H9 (cell line): Measurements from ENCODE around the gene ACAP3. TPM values are rescaled to one million over a fixed set of nuclear protein-coding genes. Genes with fewer than 3 reads are reported as not detected.
A peak's percentile ranks its signal among the peaks of the same experiment; 100 is the strongest.

Source experiments
- DNase-seq: peaks from one replicate; pipeline ENCODE4 v3.0.0-alpha.2; 2017
- H2AFZ ChIP-seq: one replicate; pipeline ENCODE4 v1.6.1; 2013; ENCODE audit warnings: mild to moderate bottlenecking, low read length, control low read depth, moderate library complexity
- H2AK5ac ChIP-seq: 2 replicates; pipeline ENCODE4 v1.6.1; 2013; ENCODE audit warnings: low read length, control low read depth, mixed read lengths; ENCODE audit not compliant: insufficient read length
- H2BK120ac ChIP-seq: one replicate; pipeline ENCODE4 v1.6.1; 2013; ENCODE audit warnings: low read depth, mild to moderate bottlenecking, low read length, control low read depth, inconsistent platforms; ENCODE audit not compliant: poor library complexity, severe bottlenecking
- H2BK12ac ChIP-seq: 2 replicates; pipeline ENCODE4 v1.6.1; 2013; ENCODE audit warnings: low read length, control low read depth, mixed read lengths, low read depth; ENCODE audit not compliant: insufficient read length
- H2BK15ac ChIP-seq: 2 replicates; pipeline ENCODE4 v1.6.1; 2013; ENCODE audit warnings: low read depth, low read length, control low read depth
- H2BK20ac ChIP-seq: one replicate; pipeline ENCODE4 v1.6.1; 2013; ENCODE audit warnings: low read depth, mild to moderate bottlenecking, low read length, control low read depth, inconsistent platforms; ENCODE audit not compliant: poor library complexity, severe bottlenecking
- H2BK5ac ChIP-seq: 2 replicates; pipeline ENCODE4 v1.6.1; 2013; ENCODE audit warnings: low read length, control low read depth, mixed read lengths; ENCODE audit not compliant: insufficient read length
- H3K14ac ChIP-seq: 2 replicates; pipeline ENCODE4 v1.6.1; 2013; ENCODE audit warnings: low read length, control low read depth; ENCODE audit not compliant: insufficient read depth
- H3K18ac ChIP-seq: 2 replicates; pipeline ENCODE4 v1.6.1; 2013; ENCODE audit warnings: low read depth, mild to moderate bottlenecking, mixed read lengths, low read length, control low read depth; ENCODE audit not compliant: insufficient read length
- H3K23ac ChIP-seq: 2 replicates; pipeline ENCODE4 v1.6.1; 2013; ENCODE audit warnings: low read length, control low read depth, mixed read lengths, low read depth; ENCODE audit not compliant: insufficient read length
- H3K23me2 ChIP-seq: 2 replicates; pipeline ENCODE4 v1.6.1; 2013; ENCODE audit warnings: low read depth, mild to moderate bottlenecking, mixed read lengths, low read length, control low read depth; ENCODE audit not compliant: insufficient read length, poor library complexity, severe bottlenecking
- H3K27ac ChIP-seq: 2 replicates; pipeline ENCODE4 v1.5.1; 2013; ENCODE audit warnings: low read length, control low read depth, mixed read lengths, low read depth; ENCODE audit not compliant: insufficient read length
- H3K27me3 ChIP-seq: 2 replicates; pipeline ENCODE4 v1.6.1; 2013; ENCODE audit warnings: low read length, control low read depth, inconsistent platforms; ENCODE audit not compliant: insufficient read depth
- H3K4ac ChIP-seq: 2 replicates; pipeline ENCODE4 v1.6.1; 2013; ENCODE audit warnings: low read depth, mild to moderate bottlenecking, control low read depth, inconsistent platforms, low read length, moderate library complexity
- H3K4me1 ChIP-seq: 2 replicates; pipeline ENCODE4 v1.6.1; 2013; ENCODE audit warnings: low read length, control low read depth, inconsistent platforms; ENCODE audit not compliant: insufficient read depth
- H3K4me2 ChIP-seq: 2 replicates; pipeline ENCODE4 v1.6.1; 2013; ENCODE audit warnings: low read length, control low read depth, mixed read lengths; ENCODE audit not compliant: insufficient read length, insufficient read depth
- H3K56ac ChIP-seq: 2 replicates; pipeline ENCODE4 v1.6.1; 2013; ENCODE audit warnings: low read depth, mild to moderate bottlenecking, mixed read lengths, low read length, control low read depth; ENCODE audit not compliant: insufficient read length
- H3K79me1 ChIP-seq: 2 replicates; pipeline ENCODE4 v1.6.1; 2013; ENCODE audit warnings: low read depth, mild to moderate bottlenecking, moderate library complexity, low read length, control low read depth, inconsistent platforms; ENCODE audit not compliant: insufficient read depth, poor library complexity, severe bottlenecking
- H3K79me2 ChIP-seq: 2 replicates; pipeline ENCODE4 v1.6.1; 2013; ENCODE audit warnings: low read length, control low read depth, inconsistent platforms; ENCODE audit not compliant: insufficient read depth
- H3K9ac ChIP-seq: 2 replicates; pipeline ENCODE4 v1.6.1; 2013; ENCODE audit warnings: low read length, control low read depth, mixed read lengths; ENCODE audit not compliant: insufficient read length; ENCODE audit errors: extremely low read depth
- H3K9me3 ChIP-seq: one replicate; pipeline ENCODE4 v1.6.1; 2013; ENCODE audit warnings: low read depth, low read length, inconsistent platforms; ENCODE audit not compliant: control insufficient read depth
- H3T11ph ChIP-seq: one replicate; pipeline ENCODE4 v1.6.1; 2013; ENCODE audit warnings: mild to moderate bottlenecking, low read length, control low read depth, inconsistent platforms
- H4K20me1 ChIP-seq: one replicate; pipeline ENCODE4 v1.6.1; 2013; ENCODE audit not compliant: control insufficient read depth, insufficient read length, insufficient read depth
- H4K5ac ChIP-seq: 2 replicates; pipeline ENCODE4 v1.6.1; 2013; ENCODE audit warnings: low read depth, mild to moderate bottlenecking, mixed read lengths, low read length, control low read depth; ENCODE audit not compliant: insufficient read length
- H4K8ac ChIP-seq: replicated peaks from 2 replicates; pipeline ENCODE4 v1.6.1; 2013; ENCODE audit warnings: low read length, control low read depth, mixed read lengths, low read depth; ENCODE audit not compliant: insufficient read length
- H4K91ac ChIP-seq: 2 replicates; pipeline ENCODE4 v1.6.1; 2013; ENCODE audit warnings: low read depth, mild to moderate bottlenecking, moderate library complexity, mixed read lengths, low read length, control low read depth; ENCODE audit not compliant: insufficient read length
- H3K27ac Mint-ChIP-seq, 3 experiments: 2 replicates in 2 of 3; 3 replicates in 1 of 3; pipeline ENCODE4 v1.8.0; 2020 to 2021; ENCODE audit warnings: mixed read lengths in 3 of 3, mild to moderate bottlenecking in 1 of 3, moderate library complexity in 1 of 3
- H3K27me3 Mint-ChIP-seq: 2 replicates; pipeline ENCODE4 v1.8.0; 2021; ENCODE audit warnings: low read depth, mild to moderate bottlenecking, moderate library complexity, mixed read lengths
- H3K36me3 Mint-ChIP-seq, 3 experiments: 2 replicates in 2 of 3; 3 replicates in 1 of 3; pipeline ENCODE4 v1.8.0; 2020 to 2021; ENCODE audit warnings: low read depth in 3 of 3, mixed read lengths in 3 of 3; ENCODE audit not compliant: insufficient read depth in 1 of 3
- H3K4me1 Mint-ChIP-seq, 2 experiments: 2 replicates each; pipeline ENCODE4 v1.8.0; 2020; ENCODE audit warnings: mixed read lengths in 2 of 2
- H3K4me3 Mint-ChIP-seq, 2 experiments: 2 replicates in 1 of 2; 3 replicates in 1 of 2; pipeline ENCODE4 v1.8.0; 2020 to 2021; ENCODE audit warnings: mild to moderate bottlenecking in 2 of 2, mixed read lengths in 2 of 2, moderate library complexity in 1 of 2
- H3K9me3 Mint-ChIP-seq, 2 experiments: 2 replicates in 1 of 2; 3 replicates in 1 of 2; pipeline ENCODE4 v1.8.0; 2020; ENCODE audit warnings: mild to moderate bottlenecking in 2 of 2, mixed read lengths in 2 of 2, moderate library complexity in 1 of 2
- CTCF ChIP-seq: fragments of 200-600 bp; sonication (generic); conservative IDR thresholded peaks from 3 replicates; pipeline ENCODE4 v1.8.0; 2021; ENCODE audit warnings: antibody characterized with exemption, mild to moderate bottlenecking
- WGBS: extraction: QIAGEN DNeasy Blood & Tissue Kit; methylation state at CpG from one replicate; pipeline ENCODE4 v1.1.7; 2013; ENCODE audit warnings: missing lambda C conversion rate, low lambda C conversion rate, mixed read lengths; ENCODE audit not compliant: insufficient read length; ENCODE audit errors: extremely low coverage; 5-methylcytosine and 5-hydroxymethylcytosine counted together
- total RNA-seq: library from RNA; stranded (reverse); gene quantifications from 2 replicates; pipeline ENCODE4 v1.2.1, GENCODE V29; 2021

The ACAP3 gene
- total RNA-seq, 1 experiment from 2014 or later, result 41.4 TPM

GRCh38 chr1:1326075-1326605 is 18.4 kb upstream of the ACAP3 start:
- Histone ChIP-seq H4K91ac (no peak overlapping the region), H3K4ac (no peak overlapping the region), H2AK5ac (no peak overlapping the region), H2BK15ac (no peak overlapping the region), H3K4me2 (no peak overlapping the region), H3K23ac (no peak overlapping the region), H2AFZ (no peak overlapping the region), H4K20me1 (peaks cover 5% of the 10 kb centered on the region), H2BK20ac (no peak overlapping the region), H2BK120ac (no peak overlapping the region), H3K23me2 (peaks cover 8% of the 10 kb centered on the region), H3T11ph (no peak overlapping the region), H4K5ac (no peak overlapping the region), H2BK12ac (no peak overlapping the region), H3K56ac (no peak overlapping the region), H3K9ac (no peak overlapping the region), H3K79me1 (peaks cover 4% of the 10 kb centered on the region), H3K9me3 (no peaks in the 10 kb centered on the region), H3K27me3 (no peaks in the 10 kb centered on the region), H3K4me1 (no peaks in the 10 kb centered on the region), H2BK5ac (no peak overlapping the region), H3K79me2 (peaks cover 15% of the 10 kb centered on the region; the same call in 1 of the 2 replicates), H3K14ac (no peak overlapping the region), H3K18ac (no peak overlapping the region), H4K8ac (no peak overlapping the region), H3K27ac (no peak overlapping the region)
- H3K4me3 Mint-ChIP-seq, result peak overlapping the region in 1 of 2 experiments; percentile 58; a peak in 3 of 5 replicates
- peaks cover 1% of the 10 kb centered on the region; the same call in 1 of the 2 replicates for H3K27me3 Mint-ChIP-seq
- H3K27ac Mint-ChIP-seq, result no peak overlapping the region
- TF ChIP-seq CTCF, result no peak
- H3K4me1 Mint-ChIP-seq, result peaks cover 2 to 13% of the 10 kb centered on the region in 2 experiments
- no peak for DNase-seq
- H3K36me3 Mint-ChIP-seq, result peaks cover 4 to 9% (median 7%) of the 10 kb centered on the region in 3 experiments
- WGBS, result no CpG with 5 or more reads among the region's 8 CpGs
- no peaks in the 10 kb centered on the region for H3K9me3 Mint-ChIP-seq
